Thyroid gland (tissue), 4 donors: ENCODE results near the gene NOX1. TPM values are rescaled to one million over a fixed set of nuclear protein-coding genes. Genes with fewer than 3 reads are reported as not detected.

Experiments used
- DNase-seq, 2 donors: peaks; one replicate each; pipeline ENCODE4 v3.0.0-alpha.2; 2019
- H3K27ac ChIP-seq, 3 donors: fragments of 200-600 bp; sonication (generic); 1 replicate in 2 of 3; 2 replicates in 1 of 3; pipeline ENCODE4 v1.5.1; 2016 to 2019; ENCODE audit warnings: mild to moderate bottlenecking in 1 of 3, moderate library complexity in 1 of 3
- H3K27me3 ChIP-seq: fragments of 200-600 bp; sonication (generic); one replicate; pipeline ENCODE4 v1.5.1; 2019
- H3K36me3 ChIP-seq, 2 donors: fragments of 200-600 bp; sonication (generic); one replicate each; pipeline ENCODE4 v1.5.1; 2016 to 2019
- H3K4me1 ChIP-seq, 2 donors: fragments of 200-600 bp; sonication (generic); one replicate each; pipeline ENCODE4 v1.5.1; 2017 to 2019
- H3K4me3 ChIP-seq, 3 donors: fragments of 200-600 bp; sonication (generic); replicated peaks in 1 of 3; 1 replicate in 2 of 3; 2 replicates in 1 of 3; pipeline ENCODE4 v1.5.1; 2016; ENCODE audit warnings: mild to moderate bottlenecking in 1 of 3
- H3K9me3 ChIP-seq: fragments of 200-600 bp; sonication (generic); one replicate; pipeline ENCODE4 v1.5.1; 2017
- POLR2A ChIP-seq, 2 donors: fragments of 450-650 bp; IDR thresholded peaks; one replicate each; pipeline ENCODE4 v1.6.1; 2017; ENCODE audit warnings: antibody characterized with exemption in 2 of 2, mild to moderate bottlenecking in 2 of 2, moderate library complexity in 1 of 2
- WGBS, 2 donors: methylation state at CpG; one replicate each; pipeline ENCODE4 v1.1.5; 2017; 5-methylcytosine and 5-hydroxymethylcytosine counted together
- intact Hi-C: fragments of 100-400 bp; cut with DNase I; formaldehyde crosslinking; loops from one replicate; pipeline ENCODE4 v1.15.1; 2023
- total RNA-seq, 4 donors: library from RNA; depleted of rRNA; stranded (reverse); fragments of >200 nt; gene quantifications; one replicate each; pipeline ENCODE4 v1.2.3, GENCODE V29; 2016
- TF ChIP-seq, protein P1 (sequence below), 6 experiments: fragments of 200-600 bp in 3 of 6; fragments of 450-650 bp in 3 of 6; sonication (generic) in 3 of 6; IDR thresholded peaks; one replicate each; pipeline ENCODE4 v1.5.1; 2016 to 2019; ENCODE audit warnings: antibody characterized with exemption in 6 of 6, mild to moderate bottlenecking in 2 of 6, inconsistent platforms in 1 of 6, moderate library complexity in 1 of 6

The NOX1 gene
- not detected for total RNA-seq

DNA sequence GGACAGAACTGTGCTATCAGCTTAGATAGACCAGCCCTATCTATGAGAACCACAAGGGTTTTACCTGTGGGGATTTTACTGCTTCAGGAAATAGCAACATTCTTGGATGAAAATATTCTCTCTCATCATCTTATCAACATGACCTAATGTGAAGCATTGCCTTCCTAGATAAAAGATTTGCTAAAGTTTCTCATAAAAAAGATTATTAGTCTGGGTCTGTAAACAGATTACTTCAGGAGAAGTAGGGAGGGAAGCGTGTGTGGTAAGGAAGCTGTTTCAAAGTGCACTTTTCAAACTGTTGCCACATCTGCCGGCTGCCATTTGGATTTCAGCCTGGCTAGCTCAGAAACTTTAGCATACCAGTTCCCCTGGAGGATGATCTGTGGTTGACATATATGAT lies at the start of gene NOX1:
NOX1 (minus strand) TSS at position 35 of the 400 bp plus-strand sequence. CDS start 220 bp downstream, outside the sequence.
- no peak for TF ChIP-seq POLR2A (IDR thresholded peaks at IDR 0.05)
- TF ChIP-seq, protein P1, sequence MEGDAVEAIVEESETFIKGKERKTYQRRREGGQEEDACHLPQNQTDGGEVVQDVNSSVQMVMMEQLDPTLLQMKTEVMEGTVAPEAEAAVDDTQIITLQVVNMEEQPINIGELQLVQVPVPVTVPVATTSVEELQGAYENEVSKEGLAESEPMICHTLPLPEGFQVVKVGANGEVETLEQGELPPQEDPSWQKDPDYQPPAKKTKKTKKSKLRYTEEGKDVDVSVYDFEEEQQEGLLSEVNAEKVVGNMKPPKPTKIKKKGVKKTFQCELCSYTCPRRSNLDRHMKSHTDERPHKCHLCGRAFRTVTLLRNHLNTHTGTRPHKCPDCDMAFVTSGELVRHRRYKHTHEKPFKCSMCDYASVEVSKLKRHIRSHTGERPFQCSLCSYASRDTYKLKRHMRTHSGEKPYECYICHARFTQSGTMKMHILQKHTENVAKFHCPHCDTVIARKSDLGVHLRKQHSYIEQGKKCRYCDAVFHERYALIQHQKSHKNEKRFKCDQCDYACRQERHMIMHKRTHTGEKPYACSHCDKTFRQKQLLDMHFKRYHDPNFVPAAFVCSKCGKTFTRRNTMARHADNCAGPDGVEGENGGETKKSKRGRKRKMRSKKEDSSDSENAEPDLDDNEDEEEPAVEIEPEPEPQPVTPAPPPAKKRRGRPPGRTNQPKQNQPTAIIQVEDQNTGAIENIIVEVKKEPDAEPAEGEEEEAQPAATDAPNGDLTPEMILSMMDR (IDR thresholded peaks at IDR 0.05), result no peak
- no peak for DNase-seq
- Histone ChIP-seq H3K4me3 (no peak within 1 kb of the TSS), H3K9me3 (no peaks in the 10 kb centered on the region), H3K36me3 (no peaks in the 10 kb centered on the region), H3K27me3 (no peaks in the 10 kb centered on the region), H3K4me1 (no peaks in the 10 kb centered on the region), H3K27ac (no peak within 1 kb of the TSS)
- 59 to 62% methylated on average over 2 of the region's 2 CpGs for WGBS, 2 donors
- intact Hi-C loops, result no loop called here

DNA sequence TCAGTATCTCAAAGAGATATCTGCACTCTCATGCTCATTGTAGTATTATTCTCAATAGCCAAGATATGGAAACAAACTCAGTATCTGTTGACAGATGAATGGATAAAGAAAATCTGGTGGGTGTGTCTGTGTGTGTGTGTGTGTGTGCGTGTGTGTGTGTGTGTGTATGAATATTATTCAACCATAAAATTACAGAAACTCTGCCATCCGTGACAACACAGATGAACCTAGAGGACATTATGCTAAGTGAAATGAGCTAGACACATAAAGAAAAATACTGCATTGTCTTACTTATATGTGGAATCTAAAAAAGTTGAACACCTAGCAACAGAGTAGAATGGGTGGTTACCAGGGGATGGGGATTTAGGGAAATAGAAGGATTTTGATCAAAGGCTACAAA lies 41.4 kb upstream of the NOX1 start:
- DNase-seq, result no peak
- Histone ChIP-seq H3K4me3 (no peak overlapping the region), H3K27ac (no peak overlapping the region), H3K27me3 (no peaks in the 10 kb centered on the region), H3K4me1 (no peaks in the 10 kb centered on the region), H3K9me3 (no peaks in the 10 kb centered on the region), H3K36me3 (no peaks in the 10 kb centered on the region)
- intact Hi-C loops, result no loop called here
- TF ChIP-seq, protein P1 (IDR thresholded peaks at IDR 0.05), result no peak
- no peak for TF ChIP-seq POLR2A (IDR thresholded peaks at IDR 0.05)
- 72 to 86% methylated on average over 2 of the region's 2 CpGs for WGBS, 2 donors

DNA sequence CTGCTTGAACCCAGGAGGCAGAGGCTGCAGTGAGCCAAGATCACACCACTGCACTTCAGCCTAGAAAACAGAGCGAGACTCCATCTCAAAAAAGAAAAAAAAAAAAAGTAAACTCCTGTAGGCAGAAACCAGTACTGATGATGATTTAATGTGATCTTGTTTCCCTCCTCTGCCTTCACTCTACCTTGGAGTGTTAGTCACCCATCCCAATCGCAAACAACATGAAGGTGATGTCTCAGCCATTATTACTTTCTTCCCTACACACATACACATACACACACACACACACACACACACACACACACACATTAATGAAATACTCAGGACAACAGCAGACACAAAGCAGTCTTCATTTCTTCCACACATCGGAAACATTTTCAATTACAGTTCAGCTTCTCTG lies 39.0 kb upstream of the NOX1 start:
- TF ChIP-seq POLR2A (IDR thresholded peaks at IDR 0.05), result no peak
- TF ChIP-seq, protein P1 (IDR thresholded peaks at IDR 0.05), result no peak
- Histone ChIP-seq H3K4me3 (no peak overlapping the region), H3K9me3 (no peaks in the 10 kb centered on the region), H3K27me3 (no peaks in the 10 kb centered on the region), H3K4me1 (no peaks in the 10 kb centered on the region), H3K27ac (no peak overlapping the region), H3K36me3 (no peaks in the 10 kb centered on the region)
- DNase-seq, result no peak
- 90 to 95% methylated on average over 3 of the region's 3 CpGs for WGBS, 2 donors
- intact Hi-C loops, result no loop called here

DNA sequence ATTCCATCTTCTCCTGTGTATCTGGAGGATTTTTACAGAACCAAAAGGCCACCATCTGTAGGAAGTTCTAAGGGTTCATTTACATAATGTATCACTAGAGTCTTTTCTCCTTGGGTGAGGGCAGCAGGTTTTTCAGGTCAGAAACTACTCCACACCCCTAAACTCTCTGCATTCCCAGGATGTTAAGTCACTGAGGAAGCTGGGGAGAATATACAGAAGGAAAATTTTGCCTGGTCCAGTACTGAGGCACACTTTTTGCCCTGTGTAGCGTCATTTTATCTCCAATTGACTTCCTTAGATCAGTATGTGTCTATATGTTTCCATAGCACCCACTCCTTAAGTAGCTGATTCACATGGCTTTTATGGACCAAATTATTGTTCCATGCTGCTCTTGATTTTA lies 37.6 kb upstream of the NOX1 start:
- Histone ChIP-seq H3K27me3 (no peaks in the 10 kb centered on the region), H3K4me3 (no peak overlapping the region), H3K9me3 (no peaks in the 10 kb centered on the region), H3K4me1 (no peaks in the 10 kb centered on the region), H3K36me3 (no peaks in the 10 kb centered on the region), H3K27ac (no peak overlapping the region)
- DNase-seq, result no peak
- WGBS, 2 donors, result 67 to 75% methylated on average over 1 of the region's 1 CpG
- intact Hi-C loops, result no loop called here
- no peak for TF ChIP-seq POLR2A (IDR thresholded peaks at IDR 0.05)
- TF ChIP-seq, protein P1 (IDR thresholded peaks at IDR 0.05), result no peak

DNA sequence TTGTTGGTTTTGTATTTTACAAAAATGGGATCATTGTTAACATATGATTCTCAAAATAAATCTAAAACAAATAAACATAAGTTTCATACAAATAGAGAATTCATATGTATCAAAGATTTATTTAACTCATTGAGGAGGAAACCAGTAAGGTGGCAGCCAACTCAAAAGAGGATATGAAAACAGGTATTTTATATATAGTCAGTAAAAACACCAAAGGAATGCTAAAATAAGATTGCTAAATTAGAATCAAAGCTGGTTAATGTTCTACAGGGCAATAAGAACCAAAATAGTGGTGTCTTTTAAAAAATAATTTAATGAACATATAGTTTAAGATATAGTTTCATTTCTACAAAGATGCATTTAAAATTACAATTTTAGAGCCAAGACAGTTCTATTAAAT lies 31.5 kb upstream of the NOX1 start:
- TF ChIP-seq, protein P1 (IDR thresholded peaks at IDR 0.05), result no peak
- no peak for TF ChIP-seq POLR2A (IDR thresholded peaks at IDR 0.05)

More for the DNA sequence above, 31.5 kb upstream of the NOX1 start:
- H3K27me3 ChIP-seq, result no peaks in the 10 kb centered on the region
- no peak for DNase-seq
- no peaks in the 10 kb centered on the region for H3K36me3 ChIP-seq
- intact Hi-C loops, result no loop called here
- H3K4me1 ChIP-seq, result no peaks in the 10 kb centered on the region
- no peaks in the 10 kb centered on the region for H3K9me3 ChIP-seq
- H3K4me3 ChIP-seq, result no peak overlapping the region
- H3K27ac ChIP-seq, result no peak overlapping the region
